Nephron progenitor cell (in vitro differentiated cells): Measurements from ENCODE around the gene ZFAND3.

ENCODE experiments used
- DNase-seq: peaks from one replicate; pipeline ENCODE4 v3.0.0; 2021
- H3K27ac Mint-ChIP-seq: 2 replicates; pipeline ENCODE4 v1.8.0; 2021; ENCODE audit warnings: mild to moderate bottlenecking, moderate library complexity, mixed read lengths
- H3K27me3 Mint-ChIP-seq: 2 replicates; pipeline ENCODE4 v1.8.0; 2021; ENCODE audit warnings: mild to moderate bottlenecking, low read depth, mixed read lengths; ENCODE audit not compliant: poor library complexity
- H3K36me3 Mint-ChIP-seq: 2 replicates; pipeline ENCODE4 v1.8.0; 2021; ENCODE audit warnings: low read depth, mixed read lengths
- H3K4me1 Mint-ChIP-seq: 2 replicates; pipeline ENCODE4 v1.8.0; 2021; ENCODE audit warnings: mixed read lengths
- H3K4me3 Mint-ChIP-seq: 2 replicates; pipeline ENCODE4 v1.8.0; 2021; ENCODE audit warnings: mild to moderate bottlenecking, moderate library complexity, mixed read lengths
- H3K9me3 Mint-ChIP-seq: 2 replicates; pipeline ENCODE4 v1.8.0; 2021; ENCODE audit warnings: mild to moderate bottlenecking, moderate library complexity, mixed read lengths
- CTCF ChIP-seq: fragments of 200-600 bp; sonication (generic); IDR thresholded peaks from 2 replicates; pipeline ENCODE4 v1.5.0; 2021; ENCODE audit warnings: antibody characterized with exemption

The ZFAND3 gene

GRCh38 chr6:38086346-38086745, 266.8 kb downstream of the ZFAND3 start:
- no peak overlapping the region for H3K4me3 Mint-ChIP-seq
- no peak for TF ChIP-seq CTCF
- peaks cover 38% of the 10 kb centered on the region for H3K36me3 Mint-ChIP-seq
- no peak overlapping the region for H3K27ac Mint-ChIP-seq
- no peaks in the 10 kb centered on the region for H3K27me3 Mint-ChIP-seq
- H3K4me1 Mint-ChIP-seq = no peaks in the 10 kb centered on the region
- DNase-seq = no peak
- H3K9me3 Mint-ChIP-seq = no peaks in the 10 kb centered on the region

GRCh38 chr6:38088010-38088409, 268.5 kb downstream of the ZFAND3 start:
- Mint-ChIP-seq H3K27ac (no peak overlapping the region), H3K27me3 (no peaks in the 10 kb centered on the region), H3K36me3 (peaks cover 38% of the 10 kb centered on the region), H3K9me3 (no peaks in the 10 kb centered on the region), H3K4me1 (no peaks in the 10 kb centered on the region), H3K4me3 (no peak overlapping the region)
- no peak for DNase-seq
- TF ChIP-seq CTCF = no peak

GRCh38 chr6:38088829-38089228, 269.3 kb downstream of the ZFAND3 start:
- no peak for DNase-seq
- H3K36me3 Mint-ChIP-seq = peaks cover 38% of the 10 kb centered on the region
- no peak overlapping the region for H3K4me3 Mint-ChIP-seq
- no peaks in the 10 kb centered on the region for H3K4me1 Mint-ChIP-seq
- TF ChIP-seq CTCF = no peak
- H3K27ac Mint-ChIP-seq = no peak overlapping the region
- no peaks in the 10 kb centered on the region for H3K27me3 Mint-ChIP-seq
- H3K9me3 Mint-ChIP-seq = no peaks in the 10 kb centered on the region

GRCh38 chr6:38091613-38092012, 272.1 kb downstream of the ZFAND3 start:
- H3K36me3 Mint-ChIP-seq = peaks cover 15% of the 10 kb centered on the region
- no peaks in the 10 kb centered on the region for H3K27me3 Mint-ChIP-seq
- no peak overlapping the region for H3K27ac Mint-ChIP-seq
- no peak overlapping the region for H3K4me3 Mint-ChIP-seq
- peak; percentile 3 for DNase-seq
- H3K4me1 Mint-ChIP-seq = no peaks in the 10 kb centered on the region
- TF ChIP-seq CTCF = no peak
- no peaks in the 10 kb centered on the region for H3K9me3 Mint-ChIP-seq

GRCh38 chr6:38092465-38092864, 272.9 kb downstream of the ZFAND3 start:
- DNase-seq = no peak
- Mint-ChIP-seq H3K36me3 (peaks cover 6% of the 10 kb centered on the region), H3K9me3 (no peaks in the 10 kb centered on the region), H3K27me3 (no peaks in the 10 kb centered on the region), H3K4me1 (no peaks in the 10 kb centered on the region), H3K27ac (no peak overlapping the region), H3K4me3 (no peak overlapping the region)
- no peak for TF ChIP-seq CTCF

- no peak for DNase-seq
- H3K27me3 Mint-ChIP-seq = no peaks in the 10 kb centered on the region
- H3K36me3 Mint-ChIP-seq = peaks cover 1% of the 10 kb centered on the region
- H3K27ac Mint-ChIP-seq = no peak overlapping the region
- H3K4me1 Mint-ChIP-seq = no peaks in the 10 kb centered on the region
- H3K9me3 Mint-ChIP-seq = no peaks in the 10 kb centered on the region
- TF ChIP-seq CTCF = no peak
- H3K4me3 Mint-ChIP-seq = no peak overlapping the region
These were observed 273.4 kb downstream of the ZFAND3 start for GRCh38 chr6:38092964-38093363.
